Left ventricle myocardium superior (tissue), 1 donor: Measurements from ENCODE around the gene RIC1. TPM values are rescaled to one million over a fixed set of nuclear protein-coding genes. Genes with fewer than 3 reads are reported as not detected.
"Not testable (repeated sequence)": the region's sequence is repeated elsewhere in the genome, so short reads cannot be mapped to it uniquely, and the experiment has no call there.

Source experiments
- ATAC-seq: fragments of 200-7000 bp; cut with Tn5 transposase; one replicate; pipeline ENCODE4 v1.9.1; 2020; ENCODE audit warnings: mild to moderate bottlenecking, moderate library complexity
- DNase-seq: peaks from one replicate; pipeline ENCODE4 v3.0.0-alpha.2; 2020
- intact Hi-C: fragments of 100-400 bp; cut with micrococcal nuclease; formaldehyde crosslinking; loops from one replicate; pipeline ENCODE4 v1.11.0; 2022
- total RNA-seq: library from RNA; stranded (reverse); fragmentation: NEBNext Ultra II Directional; extraction: Animal tissue kit (Norgen Biotek cat#: 25700); gene quantifications from one replicate; pipeline ENCODE4 v1.2.1, GENCODE V29; 2021
- donor health status: DM: no; HTN: yes; CAD: no; lungs with severe emphysema.

RIC1 gene
- total RNA-seq, 1 donor from 2014 or later, result 8.7 TPM

- no peak for ATAC-seq
Measured at GRCh38 chr9:5762421-5762820, 133.5 kb downstream of the RIC1 start.

DNA sequence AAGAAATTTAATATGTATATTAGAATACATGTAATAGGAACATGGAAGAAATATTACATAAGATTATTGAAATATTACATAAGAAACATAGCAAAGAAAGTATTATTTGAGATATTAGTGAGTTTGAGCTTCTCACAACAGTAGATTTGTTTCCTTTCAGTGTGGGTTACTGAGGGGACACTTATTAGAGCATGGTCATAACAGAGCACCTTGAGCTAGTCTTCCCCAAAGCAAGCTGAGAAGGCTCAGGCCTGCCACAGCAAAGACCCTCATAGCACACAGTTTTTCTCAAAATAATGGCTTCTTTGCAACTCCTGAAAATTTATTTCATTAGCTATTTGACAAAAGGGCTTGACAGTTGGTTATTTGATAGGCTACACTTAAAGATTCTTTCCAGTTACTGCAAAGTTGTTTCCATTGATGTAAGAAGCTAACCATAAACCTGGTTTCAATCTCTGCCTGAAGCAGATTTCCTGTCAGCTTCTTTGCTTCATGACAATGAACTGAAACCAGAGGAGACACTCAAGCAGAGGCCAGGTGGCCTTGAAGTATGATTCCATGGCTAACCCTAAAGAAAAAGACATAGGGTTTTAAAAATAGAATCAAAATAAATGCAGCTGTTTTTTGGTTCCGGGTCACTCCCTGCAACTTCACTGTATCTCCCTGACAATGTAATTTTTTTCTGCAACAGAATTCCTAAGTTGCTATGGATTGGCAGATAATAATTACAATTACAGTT is 135.4 kb downstream of the RIC1 start:
- intact Hi-C loops, result no loop called here
- no peak for DNase-seq
- no peak for ATAC-seq

More at GRCh38 chr9:5762421-5762820, 133.5 kb downstream of the RIC1 start:
- intact Hi-C loops, result no loop called here
- DNase-seq, result no peak

DNA sequence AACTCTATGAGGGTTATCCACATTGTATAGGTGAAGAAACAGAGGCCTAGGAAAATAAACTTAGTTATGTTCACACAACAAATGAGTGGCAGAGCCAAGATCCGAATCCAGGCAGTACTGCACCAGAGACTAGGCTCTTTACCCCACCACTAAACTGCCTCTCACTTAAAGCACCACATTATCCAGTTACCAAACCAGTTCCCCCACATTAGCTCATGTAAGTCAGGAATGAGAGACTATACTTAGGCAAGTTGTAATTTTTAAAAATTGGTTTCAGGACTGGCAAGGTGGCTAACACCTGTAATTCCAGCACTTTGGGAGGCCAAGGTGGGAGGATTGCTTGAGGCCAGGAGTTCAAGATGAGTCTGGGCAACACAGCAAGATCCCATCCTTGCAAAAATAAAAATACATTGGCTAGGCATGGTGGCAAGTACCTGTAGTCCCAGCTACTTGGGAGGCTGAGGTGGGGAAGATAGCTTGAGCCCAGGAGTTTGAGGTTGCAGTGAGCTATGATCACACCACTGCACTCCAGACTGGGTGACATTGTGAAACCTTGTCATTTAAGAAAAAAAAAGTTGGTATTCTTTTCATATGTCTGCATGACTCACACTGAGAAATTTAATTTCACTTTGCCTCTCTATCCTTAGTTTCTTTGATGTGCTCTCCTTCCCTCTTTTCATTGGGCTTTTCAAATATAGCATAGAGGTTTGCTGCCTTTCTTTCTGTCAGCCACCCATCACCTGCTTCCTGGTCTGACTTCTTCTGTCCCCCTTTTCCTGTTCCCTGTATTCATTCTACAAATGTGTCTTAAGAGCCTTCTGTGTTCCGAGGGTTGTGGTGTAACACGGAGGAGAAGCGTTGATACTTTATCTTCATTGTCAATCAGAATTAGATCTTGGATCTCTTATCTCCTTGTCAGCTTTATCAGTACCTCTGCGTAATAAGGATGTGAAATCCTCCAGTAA is 139.3 kb downstream of the RIC1 start:
- DNase-seq (no peak), ATAC-seq (no peak)
- intact Hi-C loops, result no loop called here

- intact Hi-C loops, result no loop called here
- ATAC-seq (no peak), DNase-seq (no peak)
Measured at GRCh38 chr9:5773324-5773999, 144.6 kb downstream of the RIC1 start.

DNA sequence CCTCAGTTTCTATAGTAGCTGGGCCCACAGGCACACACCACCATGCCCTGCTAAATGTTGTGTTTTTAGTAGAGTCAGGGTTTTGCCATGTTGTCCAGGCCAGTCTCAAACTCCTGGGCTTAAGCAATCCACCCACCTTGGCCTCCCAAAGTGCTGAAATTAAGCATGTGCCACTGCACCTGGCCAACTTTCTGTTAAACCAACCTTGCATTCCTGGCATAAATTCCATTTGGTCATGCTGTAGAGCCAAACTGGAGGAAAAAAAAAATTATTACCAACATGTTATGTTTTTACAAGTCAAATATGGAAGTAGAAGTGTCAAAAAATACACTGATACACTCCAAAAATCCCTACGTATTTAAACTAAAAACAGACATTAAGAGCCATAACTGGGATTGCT is 149.9 kb downstream of the RIC1 start:
- intact Hi-C loops, result no loop called here
- no peak for ATAC-seq
- DNase-seq, result no peak

DNA sequence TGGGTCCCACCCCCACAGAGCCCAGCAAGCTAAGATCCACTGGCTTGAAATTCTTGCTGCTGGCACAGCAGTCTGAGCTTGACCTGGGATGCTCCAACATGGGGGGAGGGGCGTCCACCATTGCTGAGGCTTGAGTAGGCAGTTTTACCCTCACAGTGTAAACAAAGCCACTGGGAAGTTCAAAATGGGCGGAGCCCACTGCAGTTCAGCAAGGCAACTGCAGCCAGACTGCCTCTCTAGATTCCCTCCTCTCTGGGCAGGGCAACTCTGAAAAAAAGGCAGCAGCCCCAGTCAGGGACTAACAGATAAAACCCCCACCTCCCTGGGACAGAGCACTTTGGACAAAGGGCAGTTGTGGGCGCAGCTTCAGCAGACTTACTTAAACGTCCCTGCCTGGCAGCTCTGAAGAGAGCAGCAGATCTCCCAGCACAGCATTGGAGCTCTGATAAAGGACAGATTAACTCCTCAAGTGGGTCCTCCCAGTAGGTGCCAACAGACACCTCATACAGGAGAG is 150.9 kb downstream of the RIC1 start:
- intact Hi-C loops, DNase-seq: not testable (repeated sequence)
- ATAC-seq, result peak; percentile 51

- ATAC-seq, DNase-seq, intact Hi-C loops: not testable (repeated sequence)
Measured at GRCh38 chr9:5783420-5783819, 154.5 kb downstream of the RIC1 start.

GRCh38 chr9:5783982-5784381 is 155.1 kb downstream of the RIC1 start:
- ATAC-seq, result peak; percentile 58
- DNase-seq, result no peak
- intact Hi-C loops, result no loop called here

DNA sequence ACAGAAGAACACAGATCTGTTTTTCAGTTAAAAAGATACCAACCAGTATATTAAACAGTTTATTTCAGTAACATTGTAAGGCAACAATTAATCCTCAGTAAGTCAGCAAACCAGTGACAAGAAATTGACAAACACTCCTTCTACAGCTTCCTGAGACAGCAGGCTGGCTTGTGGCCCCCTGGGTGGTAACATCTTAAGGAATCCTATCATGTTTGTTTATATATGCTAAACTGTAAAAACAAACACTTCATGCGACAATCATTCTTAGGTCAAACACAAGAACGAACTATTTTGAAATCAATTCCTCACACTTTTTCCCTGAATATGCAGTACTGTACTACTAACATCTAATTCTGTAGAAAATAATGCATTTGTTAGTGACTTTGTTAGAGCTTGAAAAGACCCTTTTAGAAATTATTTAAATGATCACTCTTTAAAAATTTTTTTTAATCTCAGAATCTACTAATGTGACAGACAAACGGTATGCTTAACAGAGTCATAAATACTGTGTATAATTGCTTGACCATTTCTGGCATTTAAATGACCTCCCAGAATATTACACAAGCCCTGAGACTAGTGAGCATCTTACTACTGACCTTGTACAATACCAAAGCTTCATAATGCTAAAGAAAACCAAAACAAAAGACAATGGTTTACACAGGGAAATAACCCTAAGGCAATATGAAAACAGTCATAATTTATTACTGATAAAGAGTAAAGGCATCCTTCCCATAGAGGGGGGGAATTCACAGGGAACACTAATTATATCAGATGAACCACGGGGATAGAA is 155.8 kb downstream of the RIC1 start:
- intact Hi-C loops, result no loop called here
- ATAC-seq (peak; percentile 22), DNase-seq (no peak)

- DNase-seq (no peak), ATAC-seq (peak; percentile 51)
- intact Hi-C loops, result no loop called here
Measured at GRCh38 chr9:5786370-5787127, 157.6 kb downstream of the RIC1 start.

DNA sequence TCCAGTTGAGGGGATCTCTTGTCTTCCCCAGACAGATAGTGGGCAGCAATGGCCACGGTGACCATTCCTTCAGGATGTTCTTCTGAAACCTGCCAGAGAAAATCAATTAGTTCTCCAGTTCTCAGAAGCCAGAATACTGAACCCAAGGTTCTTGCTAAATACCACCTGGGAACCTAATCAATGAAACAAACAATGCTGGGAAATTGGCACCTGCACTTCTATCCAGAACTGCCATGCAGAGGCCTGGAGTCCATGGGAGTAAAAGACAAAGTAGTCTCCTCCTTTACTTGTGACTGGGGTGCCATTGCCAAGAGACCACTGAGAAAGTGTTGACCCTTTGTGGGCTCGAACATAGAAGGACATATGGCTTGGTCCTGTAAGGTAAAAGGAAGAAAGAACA is 158.3 kb downstream of the RIC1 start:
- DNase-seq, result no peak
- intact Hi-C loops, result no loop called here
- ATAC-seq, result no peak

- intact Hi-C loops, result no loop called here
- DNase-seq (no peak), ATAC-seq (no peak)
Measured at GRCh38 chr9:5787759-5788302, 158.9 kb downstream of the RIC1 start.

DNA sequence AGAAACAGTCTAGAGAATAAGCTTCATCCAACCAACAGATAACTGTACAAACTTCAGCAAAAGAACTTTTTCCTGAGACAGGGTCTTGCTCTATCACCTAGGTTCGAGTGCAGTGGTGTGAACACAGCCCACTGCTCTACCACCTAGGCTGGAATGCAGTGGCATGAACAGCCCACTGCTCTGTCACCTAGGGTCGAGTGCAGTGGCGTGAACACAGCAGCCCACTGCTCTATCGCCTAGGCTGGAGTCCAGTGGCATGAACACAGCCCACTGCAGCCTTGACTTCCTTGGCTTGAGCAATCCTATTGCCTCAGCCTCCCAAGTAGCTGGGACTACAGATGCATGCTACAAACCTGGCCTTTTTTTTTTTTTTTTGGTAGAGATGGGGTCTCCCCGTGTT is 160.6 kb downstream of the RIC1 start:
- intact Hi-C loops, result no loop called here
- DNase-seq, result no peak
- no peak for ATAC-seq

- intact Hi-C loops, result no loop called here
- ATAC-seq (no peak), DNase-seq (no peak)
Measured at GRCh38 chr9:5790923-5791322, 162.0 kb downstream of the RIC1 start.

DNA sequence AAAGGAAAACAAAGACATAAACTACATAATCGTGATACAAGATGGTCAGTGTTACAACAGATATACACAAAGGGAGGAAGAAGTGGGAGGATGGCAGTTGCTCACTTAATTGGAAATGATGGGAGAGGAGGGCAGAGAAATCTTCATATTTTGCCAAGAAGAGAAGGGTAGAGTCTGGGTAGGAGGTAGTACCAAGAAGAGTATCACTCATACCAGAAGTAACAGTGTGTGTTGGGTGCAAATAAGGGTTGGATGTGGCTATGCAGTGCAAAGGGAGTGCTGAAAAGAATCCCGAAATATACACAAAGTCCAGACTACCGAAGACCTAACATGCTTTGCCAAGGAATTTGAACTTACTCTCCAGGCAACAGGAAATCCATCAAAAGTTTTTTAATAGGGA is 163.0 kb downstream of the RIC1 start:
- intact Hi-C loops, result no loop called here
- no peak for DNase-seq
- no peak for ATAC-seq

DNA sequence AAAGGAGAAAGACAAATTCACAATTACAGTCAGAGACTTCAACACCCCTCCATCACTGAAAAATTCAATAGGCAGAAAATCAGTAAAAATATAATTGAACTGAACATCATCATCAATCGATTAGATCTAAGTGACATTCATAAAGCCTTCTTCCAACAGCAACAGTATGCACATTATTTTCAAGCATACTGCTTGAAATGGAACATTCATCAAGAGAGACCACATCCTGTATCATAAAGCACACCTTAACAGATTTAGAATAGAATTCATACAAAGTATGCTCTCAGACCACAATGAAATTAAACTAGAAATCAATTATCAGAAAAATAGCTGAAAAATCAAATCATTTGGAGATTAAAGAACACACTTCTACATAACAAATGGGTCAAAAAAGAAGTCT is 164.9 kb downstream of the RIC1 start:
- DNase-seq (no peak), ATAC-seq (no peak)
- intact Hi-C loops, result no loop called here

GRCh38 chr9:5796298-5796697 is 167.4 kb downstream of the RIC1 start:
- ATAC-seq (no peak), DNase-seq (no peak)
- intact Hi-C loops, result no loop called here

DNA sequence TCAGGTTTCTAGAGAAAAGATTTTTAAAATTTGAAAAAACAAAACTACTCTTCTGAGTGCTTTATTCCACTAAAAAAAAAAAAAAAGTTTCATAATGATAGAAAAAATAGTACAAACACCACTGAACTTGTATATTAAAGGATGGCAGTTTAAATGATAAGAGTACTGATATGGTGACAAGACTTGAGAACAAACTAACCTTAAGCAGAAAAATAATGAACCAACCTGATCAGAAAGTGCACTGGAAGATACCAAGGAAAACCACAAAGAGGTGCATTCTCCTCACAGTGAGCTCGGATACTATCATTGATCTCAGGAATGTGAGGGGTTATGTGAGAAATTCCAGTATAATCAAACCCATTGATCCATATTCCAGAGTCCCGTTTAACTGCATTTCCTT is 169.7 kb downstream of the RIC1 start:
- DNase-seq (no peak), ATAC-seq (no peak)
- intact Hi-C loops, result no loop called here
